ENCODE measurements around the gene PRSS12.

- TF ChIP-seq, protein P1, sequence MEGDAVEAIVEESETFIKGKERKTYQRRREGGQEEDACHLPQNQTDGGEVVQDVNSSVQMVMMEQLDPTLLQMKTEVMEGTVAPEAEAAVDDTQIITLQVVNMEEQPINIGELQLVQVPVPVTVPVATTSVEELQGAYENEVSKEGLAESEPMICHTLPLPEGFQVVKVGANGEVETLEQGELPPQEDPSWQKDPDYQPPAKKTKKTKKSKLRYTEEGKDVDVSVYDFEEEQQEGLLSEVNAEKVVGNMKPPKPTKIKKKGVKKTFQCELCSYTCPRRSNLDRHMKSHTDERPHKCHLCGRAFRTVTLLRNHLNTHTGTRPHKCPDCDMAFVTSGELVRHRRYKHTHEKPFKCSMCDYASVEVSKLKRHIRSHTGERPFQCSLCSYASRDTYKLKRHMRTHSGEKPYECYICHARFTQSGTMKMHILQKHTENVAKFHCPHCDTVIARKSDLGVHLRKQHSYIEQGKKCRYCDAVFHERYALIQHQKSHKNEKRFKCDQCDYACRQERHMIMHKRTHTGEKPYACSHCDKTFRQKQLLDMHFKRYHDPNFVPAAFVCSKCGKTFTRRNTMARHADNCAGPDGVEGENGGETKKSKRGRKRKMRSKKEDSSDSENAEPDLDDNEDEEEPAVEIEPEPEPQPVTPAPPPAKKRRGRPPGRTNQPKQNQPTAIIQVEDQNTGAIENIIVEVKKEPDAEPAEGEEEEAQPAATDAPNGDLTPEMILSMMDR (IDR thresholded peaks at IDR 0.05 in 2 of 3, conservative IDR thresholded peaks at IDR 0.05 in 1 of 3; ENCODE audit: borderline replicate concordance in 1 of 3, insufficient read depth in 1 of 3, low read depth in 2 of 3, low read length in 2 of 3): no peak
- TF ChIP-seq POLR2A (IDR thresholded peaks at IDR 0.05; ENCODE audit: borderline replicate concordance, extremely low read depth, insufficient read depth, insufficient read length): no peak
- TF ChIP-seq, protein P2, sequence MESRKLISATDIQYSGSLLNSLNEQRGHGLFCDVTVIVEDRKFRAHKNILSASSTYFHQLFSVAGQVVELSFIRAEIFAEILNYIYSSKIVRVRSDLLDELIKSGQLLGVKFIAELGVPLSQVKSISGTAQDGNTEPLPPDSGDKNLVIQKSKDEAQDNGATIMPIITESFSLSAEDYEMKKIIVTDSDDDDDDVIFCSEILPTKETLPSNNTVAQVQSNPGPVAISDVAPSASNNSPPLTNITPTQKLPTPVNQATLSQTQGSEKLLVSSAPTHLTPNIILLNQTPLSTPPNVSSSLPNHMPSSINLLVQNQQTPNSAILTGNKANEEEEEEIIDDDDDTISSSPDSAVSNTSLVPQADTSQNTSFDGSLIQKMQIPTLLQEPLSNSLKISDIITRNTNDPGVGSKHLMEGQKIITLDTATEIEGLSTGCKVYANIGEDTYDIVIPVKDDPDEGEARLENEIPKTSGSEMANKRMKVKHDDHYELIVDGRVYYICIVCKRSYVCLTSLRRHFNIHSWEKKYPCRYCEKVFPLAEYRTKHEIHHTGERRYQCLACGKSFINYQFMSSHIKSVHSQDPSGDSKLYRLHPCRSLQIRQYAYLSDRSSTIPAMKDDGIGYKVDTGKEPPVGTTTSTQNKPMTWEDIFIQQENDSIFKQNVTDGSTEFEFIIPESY (IDR thresholded peaks at IDR 0.05; ENCODE audit: extremely low read depth, insufficient replicate concordance, low read length): no peak
Observed at GRCh38 chr4:118237531-118237930, 115.3 kb downstream of the PRSS12 start.
